ENCODE results near the gene RCBTB2.
"Not testable (repeated sequence)": the region's sequence is repeated elsewhere in the genome, so short reads cannot be mapped to it uniquely, and the experiment has no call there.

RCBTB2 gene

DNA sequence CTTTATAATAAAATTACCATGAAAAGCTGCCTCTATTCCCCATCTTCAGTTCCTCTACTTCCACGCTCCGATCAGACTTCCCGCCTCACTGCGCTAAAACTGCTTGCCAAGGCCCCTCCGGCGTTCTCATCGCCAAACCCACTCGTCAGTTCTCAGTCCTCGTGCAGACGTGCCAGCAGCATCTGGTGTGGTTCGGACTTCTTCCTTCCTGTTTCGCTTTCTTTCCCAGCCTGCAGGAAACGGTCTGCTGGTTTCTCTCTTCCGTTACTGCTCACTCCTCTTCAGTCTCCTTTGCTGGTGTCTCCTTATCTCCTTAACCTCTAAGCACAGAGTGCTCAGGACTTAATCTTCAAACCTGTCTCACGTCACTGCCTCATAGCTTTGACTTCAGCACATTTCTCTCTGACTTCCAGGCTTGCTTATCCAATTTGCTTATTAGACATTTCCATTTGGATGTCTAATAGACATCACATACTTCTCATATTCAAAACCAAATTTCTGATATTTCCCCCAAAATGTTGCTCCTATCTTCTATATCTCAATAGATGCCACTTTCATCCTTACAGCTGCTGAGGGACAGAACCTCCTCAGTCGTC, 40.3 kb downstream of the RCBTB2 start:
- peak; percentile 82 to 86 for DNase-seq

DNA sequence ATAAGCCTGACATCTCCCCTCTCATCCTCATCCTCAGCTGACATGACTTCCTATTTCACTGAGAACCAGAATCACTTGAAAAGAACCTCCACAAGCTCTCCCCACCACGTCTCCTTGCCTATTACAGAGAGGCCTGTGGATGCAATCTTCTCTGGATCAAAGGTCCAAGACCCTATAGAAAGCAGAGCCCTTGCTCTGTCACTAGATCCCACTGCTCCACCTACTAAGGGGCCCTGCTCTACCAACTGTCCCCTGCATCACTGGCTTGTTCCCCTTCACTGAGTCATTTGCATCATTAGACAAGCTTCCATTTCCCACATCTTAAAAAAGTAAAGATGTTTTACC, 40.8 kb downstream of the RCBTB2 start:
- no peak for DNase-seq

DNA sequence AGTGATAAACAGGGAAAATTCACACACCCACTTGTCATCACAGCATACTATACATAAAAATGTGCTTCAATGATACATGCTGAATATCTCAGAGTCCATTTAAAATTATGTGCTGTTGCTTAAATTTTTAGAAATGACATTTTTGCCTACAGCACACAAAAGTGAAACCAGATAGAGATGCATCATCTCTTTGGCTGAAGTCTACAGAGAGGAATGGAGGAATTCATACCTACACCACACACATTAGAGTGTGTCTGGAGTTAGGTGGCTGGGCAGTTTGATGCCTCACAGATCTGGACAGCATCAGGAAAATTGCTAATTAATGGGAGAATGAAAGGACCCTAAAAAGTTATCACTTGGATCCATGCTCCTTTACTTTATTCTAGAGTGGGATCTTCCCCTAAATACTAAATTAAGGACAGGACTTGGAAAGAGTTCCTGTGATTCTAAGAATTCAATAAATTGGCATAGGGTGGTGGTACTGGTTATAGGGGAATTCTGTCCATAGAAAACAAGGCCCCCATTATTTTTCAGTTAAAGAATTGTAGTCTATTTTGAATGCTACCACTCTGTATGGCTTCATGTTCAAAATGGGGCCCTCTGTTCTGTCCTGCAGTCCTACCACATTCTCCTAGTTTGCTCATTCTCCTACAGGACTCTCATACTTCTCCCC, 41.3 kb downstream of the RCBTB2 start:
- peak in 1 of 2 donors; percentile 35 for DNase-seq

DNA sequence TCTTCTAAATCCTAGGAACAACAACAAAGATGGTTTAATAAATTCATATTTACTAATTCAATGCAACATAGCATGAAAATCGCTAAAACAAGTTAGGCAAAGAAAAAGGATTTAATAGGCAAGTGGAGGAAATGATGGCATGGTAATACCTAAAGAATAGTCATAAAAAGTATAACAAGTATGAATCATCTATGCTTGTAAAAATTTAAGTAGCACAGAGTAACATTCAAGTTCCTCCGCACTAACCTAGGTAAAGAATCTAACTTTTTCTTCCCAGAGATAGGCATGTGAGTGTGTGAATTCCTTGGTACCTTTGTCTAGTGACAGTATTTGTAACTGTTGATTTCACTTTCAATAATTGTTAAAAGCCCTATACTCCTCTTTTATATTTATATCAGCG, 42.6 kb downstream of the RCBTB2 start:
- no peak for DNase-seq

DNA sequence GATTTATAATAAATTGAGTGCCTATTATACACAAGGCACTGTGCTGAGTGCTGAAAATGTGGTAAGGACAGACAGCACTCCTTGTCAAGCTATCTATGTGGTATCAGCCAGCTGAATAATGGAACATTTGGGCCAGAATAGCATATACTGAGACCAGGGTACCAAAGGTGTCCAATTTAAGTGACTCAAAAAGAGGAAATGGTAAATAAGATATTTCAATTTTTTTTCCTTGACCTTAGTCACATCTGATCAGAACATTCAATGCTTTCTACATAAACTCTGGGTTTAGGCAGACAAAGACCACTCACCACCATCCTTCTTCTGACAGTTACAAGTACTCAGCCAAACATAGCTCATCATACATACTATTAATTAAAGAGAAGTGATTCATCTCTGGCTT, 43.2 kb downstream of the RCBTB2 start:
- no peak for DNase-seq

DNA sequence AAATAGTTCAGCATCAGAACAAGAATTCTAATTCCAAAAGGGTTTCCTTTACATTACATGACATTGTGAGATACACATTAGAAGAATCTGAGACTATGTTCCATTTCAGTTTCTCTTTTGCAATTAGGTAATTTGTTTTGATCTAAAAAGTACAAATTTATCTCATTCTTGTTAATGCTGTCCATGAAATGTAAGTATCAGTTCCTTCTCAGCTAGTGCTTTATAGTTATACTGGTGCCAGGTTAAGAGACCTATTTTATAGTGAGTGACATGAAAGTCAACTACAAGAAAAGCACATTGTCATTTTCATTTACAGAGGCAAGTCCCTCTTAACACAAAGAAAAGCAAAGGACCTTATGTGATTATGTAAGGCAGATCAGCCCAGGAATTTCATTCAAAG, 43.9 kb downstream of the RCBTB2 start:
- no peak for DNase-seq

DNA sequence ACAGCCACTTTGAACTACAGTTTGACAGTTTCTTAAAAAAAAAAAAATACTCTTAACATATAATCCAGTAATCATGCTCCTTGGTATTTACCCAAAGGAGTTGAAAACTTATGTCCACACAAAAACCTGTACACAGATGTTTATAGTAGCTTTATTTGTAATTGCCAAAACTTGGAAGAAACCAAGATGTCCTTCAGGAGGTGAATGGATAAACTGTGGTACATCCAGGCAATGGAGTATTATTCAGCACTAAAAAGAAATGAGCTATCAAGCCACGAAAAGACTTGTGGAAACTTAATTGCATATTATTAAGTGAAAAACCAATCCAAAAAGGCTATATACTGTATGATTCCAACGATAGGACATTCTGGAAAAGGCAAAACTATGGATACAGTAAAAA, 44.9 kb downstream of the RCBTB2 start:
- DNase-seq = no peak

DNA sequence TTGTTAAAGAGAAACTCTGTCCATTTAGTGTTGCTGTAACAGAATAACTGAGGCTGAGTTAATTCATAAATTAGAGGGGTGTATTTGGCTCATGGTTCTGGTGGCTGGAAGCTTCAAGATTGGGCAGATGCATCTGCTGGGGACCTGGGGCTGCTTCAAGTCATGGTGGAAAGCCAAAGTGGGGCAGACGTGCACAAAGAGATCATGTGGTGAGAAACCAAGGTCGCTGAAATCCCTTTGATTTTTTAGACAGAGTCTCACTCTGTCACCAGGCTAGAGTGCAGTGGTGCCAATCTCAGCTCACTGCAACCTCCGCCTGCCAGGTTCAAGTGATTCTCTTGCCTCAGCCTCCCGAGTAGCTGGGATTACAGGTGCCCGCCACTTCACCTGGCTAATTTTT, 46.0 kb downstream of the RCBTB2 start:
- DNase-seq = no peak

DNA sequence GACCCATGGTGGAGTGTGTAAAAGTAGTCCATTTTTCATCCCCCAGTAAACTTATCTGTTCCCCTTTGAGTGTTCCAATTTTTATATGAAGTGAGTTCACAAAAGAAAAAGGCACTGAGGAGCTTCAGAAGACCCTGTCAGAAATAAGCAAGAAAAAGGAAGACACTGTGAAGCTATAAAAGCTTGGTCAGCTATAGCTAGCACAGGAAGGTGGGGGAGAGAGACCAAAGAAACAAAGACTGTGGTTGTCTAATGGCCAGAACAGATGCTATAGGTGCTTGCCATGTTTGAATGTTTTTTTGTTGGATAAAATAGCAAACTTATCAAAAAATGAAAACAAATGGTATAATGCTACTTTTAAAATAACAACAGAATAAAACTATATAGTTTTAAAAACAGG, 46.5 kb downstream of the RCBTB2 start:
- no peak for DNase-seq

DNA sequence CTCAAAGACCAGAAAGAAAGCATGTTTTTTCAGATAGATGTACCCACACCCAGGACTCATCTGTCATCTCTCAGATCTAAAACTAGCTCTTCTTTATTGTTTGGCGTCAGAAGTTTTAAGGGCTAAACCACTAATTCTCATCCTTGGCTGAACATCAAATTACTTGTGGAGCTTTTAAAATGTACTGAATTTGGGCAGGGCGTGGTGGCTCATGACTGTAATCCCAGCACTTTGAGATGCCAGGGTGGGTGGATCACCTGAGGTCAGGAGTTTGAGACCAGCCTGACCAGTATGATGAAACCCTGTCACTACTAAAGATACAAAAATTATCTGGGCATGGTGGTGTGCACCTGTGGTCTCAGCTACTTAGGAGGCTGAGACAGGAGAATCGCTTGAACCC, 47.4 kb downstream of the RCBTB2 start:
- DNase-seq = no peak

DNA sequence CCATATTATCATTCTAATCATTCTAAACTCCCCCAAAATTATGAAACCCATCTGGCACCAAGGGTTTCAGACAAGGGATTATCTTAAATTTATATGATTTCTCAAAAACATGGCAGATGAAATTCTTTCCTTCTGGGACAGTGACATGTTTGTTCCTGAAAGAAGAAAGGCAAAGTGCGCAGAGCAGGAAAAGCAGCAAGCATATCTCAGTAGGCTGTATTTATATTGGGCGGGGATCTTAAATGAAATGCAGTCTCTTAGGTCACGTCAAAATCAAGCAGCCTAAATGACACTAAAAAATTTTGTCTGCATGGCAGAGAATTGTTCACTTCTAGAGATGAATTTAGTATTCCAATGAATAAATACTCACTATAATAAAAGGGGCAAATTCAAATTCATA, 49.3 kb downstream of the RCBTB2 start:
- DNase-seq = no peak

DNA sequence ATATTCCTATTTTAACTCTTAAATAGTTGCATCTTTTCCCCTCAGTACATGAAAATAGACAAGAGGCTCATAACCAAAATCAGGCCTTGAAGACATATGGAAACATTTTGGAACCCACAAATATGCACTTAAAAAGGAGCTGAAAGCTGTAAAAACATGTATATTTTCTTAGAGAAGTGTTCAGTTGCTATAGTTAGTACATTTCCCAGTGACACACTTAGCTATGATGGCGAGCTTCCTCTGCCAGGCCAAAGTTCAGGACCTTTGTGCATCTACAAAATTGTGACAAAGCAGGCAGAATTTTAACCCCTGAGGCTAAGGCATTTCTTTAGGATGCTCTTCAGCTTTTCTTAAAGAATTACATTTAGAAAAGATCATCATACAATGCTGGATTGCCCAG, 54.5 kb downstream of the RCBTB2 start:
- no peak for DNase-seq

DNA sequence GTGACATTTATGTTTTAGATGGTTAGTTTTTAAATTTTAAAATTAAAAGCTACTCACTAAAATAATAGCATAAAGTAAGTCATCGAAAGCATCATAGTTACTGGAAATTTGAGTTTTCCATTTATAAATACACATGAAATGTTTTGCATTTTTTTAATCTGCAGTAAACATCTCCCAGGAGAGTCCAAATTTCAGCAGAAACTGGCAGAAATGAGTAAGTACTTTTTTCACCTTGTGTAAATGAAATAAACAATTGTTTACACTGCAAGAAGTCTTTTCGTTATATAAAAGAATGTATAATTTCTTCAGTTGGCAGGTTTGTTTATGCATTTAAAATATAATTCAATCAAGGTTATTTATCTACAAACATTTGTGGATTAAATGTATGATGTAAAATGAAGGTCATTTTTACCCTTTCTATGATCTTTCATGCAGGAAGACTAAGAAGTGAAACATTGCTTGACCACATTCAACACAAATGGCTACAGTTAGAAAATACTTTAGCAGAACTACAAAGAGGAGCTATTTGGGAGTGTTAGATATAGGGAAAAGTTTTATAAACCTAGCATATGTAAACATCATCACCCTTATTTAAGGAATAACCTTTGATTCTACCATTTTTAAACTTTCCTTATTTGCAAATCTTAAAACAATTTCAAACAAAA, 55.6 kb downstream of the RCBTB2 start:
- DNase-seq = no peak

DNA sequence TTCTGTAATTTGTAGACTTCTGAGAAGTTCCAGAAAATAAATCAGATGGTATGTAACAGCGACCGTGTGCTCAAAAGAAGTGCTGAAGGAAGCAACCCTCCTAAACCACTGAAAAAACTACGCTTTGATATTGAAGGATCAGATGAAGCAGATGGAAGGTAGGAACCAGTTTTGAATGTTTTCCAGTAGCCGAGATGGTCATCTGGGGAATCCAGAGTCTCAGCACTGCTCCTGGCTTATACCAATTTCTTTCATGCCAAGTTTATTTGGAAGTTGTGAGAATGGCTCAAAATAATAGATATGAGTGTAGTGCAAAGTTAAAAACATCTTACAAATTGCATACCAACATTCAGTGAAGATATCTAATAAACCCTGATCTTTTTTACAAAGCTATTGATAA, 56.2 kb downstream of the RCBTB2 start:
- no peak for DNase-seq

DNA sequence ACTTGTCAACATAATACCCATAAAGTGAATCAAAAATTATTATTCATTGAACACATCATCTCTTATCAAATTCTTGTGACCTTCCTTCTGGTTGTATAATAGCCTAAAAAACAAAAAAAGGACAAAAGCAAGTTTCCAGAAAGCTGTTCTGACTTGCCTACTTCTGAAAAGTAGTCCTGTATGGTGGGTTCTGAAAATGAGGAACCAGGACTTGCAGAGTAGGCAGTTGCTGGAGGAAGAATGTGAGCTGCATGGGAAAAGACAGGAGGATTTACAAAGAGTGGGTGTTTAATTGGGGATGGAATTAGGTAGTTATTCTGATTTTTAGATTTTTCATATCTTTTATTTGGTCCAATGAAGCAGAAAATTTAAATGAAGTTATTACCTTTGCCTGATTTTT, 56.7 kb downstream of the RCBTB2 start:
- no peak for DNase-seq

DNA sequence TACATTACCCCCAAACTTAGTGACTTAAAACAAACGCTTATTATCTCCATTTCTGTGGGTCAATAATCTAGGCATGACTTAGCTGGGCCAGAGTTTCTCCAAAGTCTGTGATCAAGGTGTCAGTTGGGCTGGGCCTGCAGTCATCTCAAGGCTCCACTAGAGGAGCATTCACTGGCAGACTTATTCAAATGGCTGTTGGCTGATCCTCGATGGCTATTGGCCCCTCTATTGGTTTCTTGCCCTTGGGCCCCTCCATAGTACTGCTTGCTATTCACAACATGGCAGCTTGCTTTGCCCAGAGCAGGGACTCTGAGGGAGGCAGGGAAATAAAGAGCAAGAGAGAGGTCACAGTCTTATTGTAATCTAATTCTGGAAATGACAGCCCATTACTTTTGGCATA, 57.6 kb downstream of the RCBTB2 start:
- no peak for DNase-seq

DNA sequence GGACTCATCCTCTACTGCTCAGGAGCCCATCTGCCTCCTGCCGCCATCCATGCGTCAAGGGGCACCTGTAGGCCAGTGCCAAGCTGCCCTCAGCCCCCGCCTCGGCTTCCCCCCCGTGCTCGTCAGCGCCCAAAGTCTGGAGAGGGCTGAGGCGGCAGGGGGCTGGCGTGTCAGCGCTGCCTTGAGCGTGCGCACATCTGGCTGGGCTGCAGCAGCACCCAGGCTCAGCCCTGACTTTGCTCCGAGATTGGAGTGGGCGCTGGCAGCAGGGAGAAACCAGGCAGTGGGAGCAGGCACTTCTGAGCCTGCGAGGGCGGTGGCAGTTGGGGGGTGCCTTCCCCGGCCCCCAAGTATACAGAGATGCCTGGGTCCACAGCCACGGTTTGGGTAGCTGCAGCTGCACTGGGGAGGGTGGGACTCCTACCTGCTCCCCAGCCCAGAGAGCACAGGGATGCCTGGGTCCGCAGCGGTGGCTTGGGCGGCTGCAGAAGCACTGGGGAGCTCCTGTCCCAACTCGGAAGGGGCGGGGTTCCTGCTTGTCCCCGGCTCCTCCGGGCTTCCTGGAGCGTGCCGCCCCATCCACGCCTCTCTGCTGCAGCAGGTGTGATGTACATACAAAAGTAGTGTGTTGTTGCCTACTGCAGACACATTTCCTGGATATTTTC, 75.2 kb downstream of the RCBTB2 start:
- DNase-seq = no peak

DNA sequence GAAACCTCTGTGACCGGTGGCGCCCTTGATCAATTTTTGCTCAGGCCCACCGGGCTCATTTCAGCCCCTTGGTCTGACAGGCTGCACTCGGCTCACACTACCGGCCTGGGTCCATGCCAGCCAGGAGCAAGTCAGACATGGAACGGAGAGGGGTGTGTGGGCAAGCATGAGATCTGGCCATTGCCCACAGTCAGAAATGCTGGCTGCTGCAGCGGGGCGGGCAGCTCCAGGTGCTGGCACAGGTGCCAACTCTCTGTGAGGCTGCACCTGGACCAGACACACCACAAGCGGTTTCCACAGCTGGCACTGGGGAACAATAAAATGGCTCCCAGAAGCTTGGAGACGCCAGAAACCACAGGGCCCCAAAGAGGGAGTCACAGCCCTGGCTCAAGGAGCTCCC, 76.3 kb downstream of the RCBTB2 start:
- DNase-seq = no peak

DNA sequence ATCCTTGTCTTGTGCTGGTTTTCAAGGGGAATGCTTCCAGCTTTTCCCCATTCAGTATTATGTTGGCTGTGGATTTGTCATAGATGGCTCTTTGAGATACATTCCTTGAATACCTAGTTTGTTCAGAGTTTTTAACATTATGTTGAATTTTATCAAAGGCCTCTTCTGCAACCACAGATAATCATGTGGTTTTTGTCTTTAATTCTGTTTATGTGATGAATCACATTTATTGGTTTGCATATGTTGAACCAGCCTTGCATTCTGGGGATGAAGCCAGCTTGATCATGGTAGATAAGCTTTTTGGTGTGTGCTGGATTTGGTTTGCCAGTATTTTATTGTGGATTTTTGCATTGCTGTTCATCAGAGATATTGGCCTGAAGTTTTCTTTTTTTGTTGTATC, 81.7 kb downstream of the RCBTB2 start:
- not testable (repeated sequence) for DNase-seq

DNA sequence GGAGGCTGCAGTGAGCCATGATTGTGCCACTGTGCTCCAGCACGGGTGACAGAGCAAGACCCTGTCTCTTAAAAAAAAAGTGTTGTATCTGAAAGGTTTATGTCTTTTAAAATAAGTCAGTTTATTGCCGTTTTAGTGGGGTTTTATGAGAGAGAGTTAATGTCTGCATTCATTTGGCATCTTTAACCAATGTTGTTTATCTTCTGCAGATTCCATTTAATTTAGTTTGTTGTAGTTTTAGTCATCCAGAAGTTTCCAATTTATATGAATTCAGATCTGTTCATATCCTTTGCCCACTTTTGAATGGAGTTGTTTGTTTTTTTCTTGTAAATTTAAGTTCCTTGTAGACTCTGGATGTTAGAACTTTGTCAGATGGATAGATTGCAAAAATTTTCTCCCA, 83.2 kb downstream of the RCBTB2 start:
- no peak for DNase-seq

DNA sequence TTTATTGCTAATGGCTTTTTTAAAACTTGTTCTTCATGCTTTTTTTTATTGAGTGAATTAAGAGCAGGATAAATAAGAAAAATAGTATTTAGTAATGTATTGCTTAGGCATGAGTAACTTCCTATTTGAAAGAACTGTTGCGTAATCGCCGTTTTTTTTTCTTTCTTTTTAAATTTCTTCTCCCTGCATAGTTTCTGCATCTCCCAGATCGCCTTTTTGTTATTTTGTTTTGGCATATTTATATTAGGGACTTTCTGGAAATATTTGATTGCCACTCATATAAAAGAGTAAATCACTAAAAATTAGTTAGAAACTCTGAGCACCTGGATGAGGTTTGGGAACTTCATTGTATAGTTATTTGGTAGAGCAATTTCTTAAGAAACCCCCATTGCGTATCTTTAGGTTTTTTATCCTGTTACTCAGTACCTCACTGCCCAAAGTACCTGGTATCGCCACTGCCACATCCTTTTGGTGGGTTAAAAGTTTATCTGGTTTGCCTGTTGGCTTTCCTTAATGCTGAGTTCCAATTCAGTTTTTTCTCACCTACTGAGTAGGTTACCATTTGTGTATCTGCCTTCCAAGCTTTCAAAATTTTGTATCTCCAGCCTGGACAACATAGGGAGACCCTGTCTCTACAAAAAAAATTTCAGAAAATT, 83.8 kb downstream of the RCBTB2 start:
- peak in 1 of 2 donors; percentile 19 for DNase-seq

DNA sequence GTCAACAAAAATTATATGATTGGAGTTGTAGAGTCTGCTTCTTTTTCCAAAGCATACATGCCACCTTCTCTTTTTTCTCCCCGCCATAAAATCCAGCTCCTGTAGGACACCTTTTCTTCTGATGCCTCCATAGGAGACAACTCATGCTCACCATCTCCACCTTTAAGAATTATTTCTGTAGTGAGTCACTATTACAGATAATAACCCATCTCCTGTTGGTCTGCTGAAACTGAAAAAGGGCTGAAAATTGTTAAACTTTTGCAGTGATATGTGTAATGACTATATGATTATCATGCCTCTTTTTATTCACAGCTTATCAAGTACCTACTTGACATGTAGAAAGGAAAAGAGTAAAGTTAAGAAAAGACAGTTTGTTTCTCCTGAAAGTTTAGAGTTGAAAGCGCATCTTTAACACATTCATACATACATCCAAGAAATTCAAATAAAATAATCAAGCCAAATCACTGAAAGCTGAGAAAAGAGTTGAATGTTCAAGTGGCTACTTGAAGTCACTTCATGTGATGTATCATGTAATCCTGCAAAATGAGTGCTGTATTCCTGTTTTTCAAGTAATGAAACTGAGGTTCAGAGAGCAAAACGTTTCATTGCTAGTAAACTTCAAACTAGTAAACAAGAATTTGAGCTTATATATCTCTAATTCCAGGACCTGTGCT, 84.5 kb downstream of the RCBTB2 start:
- no peak for DNase-seq

DNA sequence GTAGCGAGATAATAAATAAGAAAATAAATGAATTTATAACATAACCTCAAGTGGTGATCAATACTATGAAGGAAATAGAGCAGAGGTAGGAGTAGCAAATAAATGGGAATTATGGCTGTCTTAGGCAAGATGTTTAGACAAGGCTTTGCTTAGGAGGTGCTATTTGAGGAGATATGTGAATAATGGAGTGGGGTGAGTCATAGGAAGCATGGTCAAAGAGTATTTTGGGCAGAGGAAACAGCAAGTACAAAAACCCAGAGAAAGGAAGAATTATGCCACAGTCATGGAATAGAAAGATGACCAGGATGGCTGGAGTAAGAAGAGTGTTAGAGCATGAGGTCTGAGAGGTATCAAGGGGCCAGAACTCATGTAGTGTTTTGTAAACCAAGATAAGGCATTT, 86.4 kb downstream of the RCBTB2 start:
- no peak for DNase-seq

Measured in CD4-positive, alpha-beta T cell treated with Interleukin-4 for 1 hour (primary cell).